Neural crest cell (in vitro differentiated cells): ENCODE data around the gene MAOB. TPM values are rescaled to one million over a fixed set of nuclear protein-coding genes. Genes with fewer than 3 reads are reported as not detected.
"Not testable (repeated sequence)": the region's sequence is repeated elsewhere in the genome, so short reads cannot be mapped to it uniquely, and the experiment has no call there.

ENCODE experiments used
- DNase-seq: peaks from one replicate; pipeline ENCODE4 v3.0.0; 2021; ENCODE audit warnings: low read depth, mixed read lengths, low spot score
- H3K27ac Mint-ChIP-seq: one replicate; pipeline ENCODE4 v1.8.0; 2021; ENCODE audit warnings: mild to moderate bottlenecking, mixed read lengths; ENCODE audit not compliant: unreplicated experiment
- H3K27me3 Mint-ChIP-seq: 2 replicates; pipeline ENCODE4 v1.8.0; 2021; ENCODE audit warnings: low read depth, mild to moderate bottlenecking, mixed read lengths
- H3K36me3 Mint-ChIP-seq: 2 replicates; pipeline ENCODE4 v1.8.0; 2021; ENCODE audit warnings: low read depth, mild to moderate bottlenecking, mixed read lengths
- H3K4me1 Mint-ChIP-seq: 2 replicates; pipeline ENCODE4 v1.8.0; 2021; ENCODE audit warnings: mixed read lengths
- H3K4me3 Mint-ChIP-seq: one replicate; pipeline ENCODE4 v1.8.0; 2021; ENCODE audit warnings: mild to moderate bottlenecking, mixed read lengths
- H3K9me3 Mint-ChIP-seq: 2 replicates; pipeline ENCODE4 v1.8.0; 2021; ENCODE audit warnings: mixed read lengths
- long read RNA-seq: library from polyadenylated mRNA; unstranded; transcript quantifications from one replicate; pipeline ENCODE4 v2.0.0, GENCODE V29; 2020
- total RNA-seq: library from RNA; stranded (reverse); gene quantifications from 2 replicates; pipeline ENCODE4 v1.2.1, GENCODE V29; 2021
- TF ChIP-seq, protein P1 (sequence below): fragments of 200-600 bp; sonication (generic); conservative IDR thresholded peaks from 2 replicates; pipeline ENCODE4 v1.5.0; 2021; ENCODE audit warnings: antibody characterized with exemption, mild to moderate bottlenecking

MAOB gene
- total RNA-seq, result 0.93 and 0.98 TPM in 2 replicates
- long read RNA-seq, partial matches to known transcripts, result 0 of 1 reads
- long read RNA-seq, other reads (novel, unspliced or antisense), result 0 of 1 reads

DNA sequence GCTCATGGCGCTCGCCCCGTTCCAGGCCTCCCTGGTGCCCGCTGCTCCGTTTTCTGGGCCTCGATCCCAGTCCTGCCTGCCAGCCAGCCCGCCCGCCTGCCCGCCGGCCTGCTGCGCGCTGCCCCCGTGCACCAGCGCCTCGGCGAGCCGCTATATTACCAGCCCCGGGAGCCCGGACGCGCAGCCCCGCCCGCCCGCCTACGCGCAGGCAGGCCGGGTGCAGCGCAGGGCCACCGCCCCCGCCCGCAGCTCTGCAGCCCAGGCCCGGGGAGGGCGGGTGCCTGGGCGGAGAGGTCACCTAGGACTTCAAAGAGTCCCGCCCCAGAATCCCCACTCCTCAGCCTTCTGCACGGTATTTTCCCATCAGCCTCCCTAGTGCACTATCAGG lies at the start of gene MAOB:
Gene MAOB, minus strand, starts transcription at position 157 of the 388 bp plus-strand sequence. Its CDS starts 151 bp downstream, at position 6.
- DNase-seq, result peak; percentile 8
- TF ChIP-seq, protein P1, sequence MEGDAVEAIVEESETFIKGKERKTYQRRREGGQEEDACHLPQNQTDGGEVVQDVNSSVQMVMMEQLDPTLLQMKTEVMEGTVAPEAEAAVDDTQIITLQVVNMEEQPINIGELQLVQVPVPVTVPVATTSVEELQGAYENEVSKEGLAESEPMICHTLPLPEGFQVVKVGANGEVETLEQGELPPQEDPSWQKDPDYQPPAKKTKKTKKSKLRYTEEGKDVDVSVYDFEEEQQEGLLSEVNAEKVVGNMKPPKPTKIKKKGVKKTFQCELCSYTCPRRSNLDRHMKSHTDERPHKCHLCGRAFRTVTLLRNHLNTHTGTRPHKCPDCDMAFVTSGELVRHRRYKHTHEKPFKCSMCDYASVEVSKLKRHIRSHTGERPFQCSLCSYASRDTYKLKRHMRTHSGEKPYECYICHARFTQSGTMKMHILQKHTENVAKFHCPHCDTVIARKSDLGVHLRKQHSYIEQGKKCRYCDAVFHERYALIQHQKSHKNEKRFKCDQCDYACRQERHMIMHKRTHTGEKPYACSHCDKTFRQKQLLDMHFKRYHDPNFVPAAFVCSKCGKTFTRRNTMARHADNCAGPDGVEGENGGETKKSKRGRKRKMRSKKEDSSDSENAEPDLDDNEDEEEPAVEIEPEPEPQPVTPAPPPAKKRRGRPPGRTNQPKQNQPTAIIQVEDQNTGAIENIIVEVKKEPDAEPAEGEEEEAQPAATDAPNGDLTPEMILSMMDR, result no peak
- Mint-ChIP-seq H3K4me1 (no peaks in the 10 kb centered on the region), H3K27me3 (peaks cover 2% of the 10 kb centered on the region), H3K9me3 (peaks cover 3% of the 10 kb centered on the region), H3K4me3 (peak within 1 kb of the TSS; percentile 61), H3K36me3 (no peaks in the 10 kb centered on the region), H3K27ac (no peak within 1 kb of the TSS)

GRCh38 chrX:43922032-43922431 lies 39.8 kb upstream of the MAOB start:
- H3K27ac Mint-ChIP-seq, H3K4me1 Mint-ChIP-seq, H3K36me3 Mint-ChIP-seq, H3K27me3 Mint-ChIP-seq, H3K4me3 Mint-ChIP-seq, DNase-seq: not testable (repeated sequence)
- peaks cover 22% of the 10 kb centered on the region for H3K9me3 Mint-ChIP-seq

GRCh38 chrX:43910772-43911171 lies 28.5 kb upstream of the MAOB start:
- H3K4me3 Mint-ChIP-seq, result not testable (repeated sequence)

DNA sequence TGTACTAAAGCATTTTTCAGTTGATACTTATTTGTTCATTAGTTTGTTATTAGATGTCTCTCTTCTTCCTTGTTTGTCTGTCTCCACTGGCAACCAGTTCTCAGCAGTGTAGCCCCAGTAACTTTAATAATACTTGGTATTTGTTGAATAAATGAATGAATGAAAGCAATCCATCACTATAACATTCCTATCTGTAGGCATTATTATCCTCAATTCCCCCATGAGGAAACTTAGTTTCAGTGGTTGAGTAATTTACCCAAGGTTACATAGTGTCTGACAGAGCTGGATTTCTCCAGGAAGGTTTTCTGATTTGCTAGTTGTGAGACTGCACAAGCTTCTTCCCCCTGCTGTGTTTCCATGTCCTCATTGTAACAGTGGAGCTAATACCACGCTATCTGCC lies 27.8 kb upstream of the MAOB start:
- DNase-seq, result no peak
- Mint-ChIP-seq H3K9me3 (peaks cover 7% of the 10 kb centered on the region), H3K27me3 (no peaks in the 10 kb centered on the region), H3K27ac (no peak overlapping the region), H3K4me1 (peaks cover 13% of the 10 kb centered on the region), H3K4me3 (no peak overlapping the region), H3K36me3 (peaks cover 2% of the 10 kb centered on the region)
- TF ChIP-seq, protein P1, result no peak

More at GRCh38 chrX:43910772-43911171, 28.5 kb upstream of the MAOB start:
- H3K27me3 Mint-ChIP-seq, H3K36me3 Mint-ChIP-seq, H3K27ac Mint-ChIP-seq, DNase-seq, H3K9me3 Mint-ChIP-seq: not testable (repeated sequence)
- H3K4me1 Mint-ChIP-seq, result peaks cover 13% of the 10 kb centered on the region

DNA sequence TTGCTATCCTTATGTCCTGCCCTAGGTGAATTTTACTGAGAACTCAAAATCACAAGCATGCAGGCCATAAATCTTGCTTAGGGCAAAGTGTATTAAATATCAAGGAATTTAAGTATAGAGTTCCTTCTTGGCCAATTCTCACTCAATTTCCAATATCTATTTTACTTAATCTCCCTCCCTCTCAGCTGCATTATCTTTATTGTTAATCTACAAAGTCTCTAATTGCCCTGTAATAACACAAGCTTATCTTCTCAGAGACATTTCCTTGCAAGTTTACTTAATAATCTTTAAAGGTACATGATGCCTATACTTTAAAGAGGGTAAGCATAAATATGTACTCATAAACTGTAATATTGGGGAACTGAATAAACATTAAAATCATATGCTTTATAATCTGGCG lies 26.9 kb upstream of the MAOB start:
- H3K27ac Mint-ChIP-seq, result no peak overlapping the region
- no peak for DNase-seq
- no peak overlapping the region for H3K4me3 Mint-ChIP-seq
- TF ChIP-seq, protein P1, result no peak
- peaks cover 10% of the 10 kb centered on the region for H3K4me1 Mint-ChIP-seq
- H3K9me3 Mint-ChIP-seq, result peaks cover 10% of the 10 kb centered on the region
- H3K27me3 Mint-ChIP-seq, result no peaks in the 10 kb centered on the region
- peaks cover 2% of the 10 kb centered on the region for H3K36me3 Mint-ChIP-seq

- no peaks in the 10 kb centered on the region for H3K4me1 Mint-ChIP-seq
- TF ChIP-seq, protein P1, result no peak
- peaks cover 6% of the 10 kb centered on the region for H3K9me3 Mint-ChIP-seq
- H3K27ac Mint-ChIP-seq, result no peak overlapping the region
- H3K36me3 Mint-ChIP-seq, result no peaks in the 10 kb centered on the region
- H3K27me3 Mint-ChIP-seq, result no peaks in the 10 kb centered on the region
- no peak for DNase-seq
- no peak overlapping the region for H3K4me3 Mint-ChIP-seq
Observed at GRCh38 chrX:43899878-43900815, 17.9 kb upstream of the MAOB start.
